ENCODE data around the gene CASP7.

Gene CASP7

DNA sequence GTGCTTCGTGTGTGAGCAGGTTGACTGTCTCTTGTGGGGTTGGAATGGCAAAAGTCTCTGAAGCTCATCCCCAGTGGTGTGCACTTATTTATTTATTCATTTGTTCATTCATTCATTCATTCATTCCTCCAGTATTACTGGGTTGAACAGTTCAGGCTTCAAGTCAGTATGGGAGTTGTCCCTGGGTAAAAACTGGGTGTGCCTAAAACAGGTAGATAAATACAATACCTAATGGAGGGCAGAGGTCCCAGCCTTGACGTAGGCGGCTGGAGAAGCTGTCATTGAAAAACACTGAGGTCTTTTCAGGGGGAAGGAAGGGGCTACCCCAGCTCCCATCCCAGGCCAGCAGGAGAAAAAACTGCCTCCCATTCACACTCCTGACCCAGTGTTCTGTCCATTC lies 11.0 kb downstream of the CASP7 start:
- Histone ChIP-seq H3K4me3 (ENCODE audit: low read depth in 1 of 2, low read length in 2 of 2) (no peak overlapping the region), H3K36me3 (ENCODE audit: control insufficient read depth in 1 of 2, insufficient read depth in 2 of 2, low read length in 2 of 2) (peaks cover 19 to 22% of the 10 kb centered on the region in 2 donors), H3K9ac (ENCODE audit: low read depth in 1 of 2, low read length in 2 of 2) (no peak overlapping the region), H3K4me1 (ENCODE audit: control insufficient read depth in 1 of 2, insufficient read depth in 2 of 2, low read length in 2 of 2) (peaks cover 0 to 17% of the 10 kb centered on the region in 2 donors), H3K9me3 (ENCODE audit: control insufficient read depth in 1 of 2, low read length in 2 of 2) (peaks cover 12 to 23% of the 10 kb centered on the region in 2 donors), H3K27ac (ENCODE audit: low read depth, low read length) (no peak overlapping the region), H3K27me3 (ENCODE audit: control insufficient read depth in 1 of 2, insufficient read depth in 2 of 2, low read length in 2 of 2) (no peaks in the 10 kb centered on the region)

DNA sequence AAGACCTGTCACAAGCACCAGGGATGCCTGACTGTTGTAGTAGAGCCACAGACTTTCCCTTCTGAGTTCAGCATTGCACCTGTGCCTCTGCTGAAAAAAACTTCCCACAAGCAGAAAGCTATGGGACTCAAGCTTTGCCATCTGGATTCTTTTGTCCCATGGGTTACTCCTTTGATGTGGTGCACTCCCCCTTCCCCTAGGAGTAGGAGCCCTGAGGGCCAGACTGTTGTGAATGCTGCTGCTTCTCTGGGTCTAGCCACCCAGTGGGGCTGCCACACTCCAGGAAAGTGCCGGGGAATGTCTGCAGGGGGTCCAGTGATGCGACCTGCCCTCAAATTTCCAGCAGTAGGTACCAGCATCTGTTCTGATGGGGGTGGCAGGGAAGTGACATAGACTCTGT lies 11.7 kb downstream of the CASP7 start:
- no peak overlapping the region for H3K9ac ChIP-seq (ENCODE audit: low read depth in 1 of 2, low read length in 2 of 2)
- H3K4me1 ChIP-seq (ENCODE audit: control insufficient read depth in 1 of 2, insufficient read depth in 2 of 2, low read length in 2 of 2): peaks cover 0 to 17% of the 10 kb centered on the region in 2 donors

DNA sequence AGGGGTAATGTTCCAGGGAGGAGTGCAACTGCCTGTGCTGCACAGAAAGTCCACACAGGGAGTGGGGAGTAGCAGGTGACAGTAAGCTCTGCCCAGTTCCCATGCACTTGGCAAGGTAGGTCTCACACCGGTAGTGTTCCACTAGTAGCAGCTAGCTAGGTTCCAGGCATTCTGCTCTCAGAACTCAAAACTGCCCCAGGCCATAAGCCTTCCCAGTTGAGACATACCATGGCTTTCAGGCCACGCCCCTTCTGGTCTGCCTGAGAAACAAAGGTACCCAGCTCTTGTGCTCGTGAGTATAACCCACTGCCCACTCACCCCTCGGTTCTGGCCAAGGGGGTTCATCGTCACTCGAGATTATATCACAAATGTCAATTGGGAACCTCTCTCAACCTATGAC lies 12.6 kb downstream of the CASP7 start:
- H3K36me3 ChIP-seq (ENCODE audit: control insufficient read depth in 1 of 2, insufficient read depth in 2 of 2, low read length in 2 of 2): peaks cover 19 to 24% of the 10 kb centered on the region in 2 donors

More for the DNA sequence above, 11.7 kb downstream of the CASP7 start:
- Histone ChIP-seq H3K4me3 (ENCODE audit: low read depth in 1 of 2, low read length in 2 of 2) (no peak overlapping the region), H3K9me3 (ENCODE audit: control insufficient read depth in 1 of 2, low read length in 2 of 2) (peaks cover 12 to 23% of the 10 kb centered on the region in 2 donors), H3K27me3 (ENCODE audit: control insufficient read depth in 1 of 2, insufficient read depth in 2 of 2, low read length in 2 of 2) (no peaks in the 10 kb centered on the region), H3K27ac (ENCODE audit: low read depth, low read length) (no peak overlapping the region), H3K36me3 (ENCODE audit: control insufficient read depth in 1 of 2, insufficient read depth in 2 of 2, low read length in 2 of 2) (peaks cover 19 to 22% of the 10 kb centered on the region in 2 donors)

GRCh38 chr10:113693348-113693747 lies 13.6 kb downstream of the CASP7 start:
- no peak overlapping the region for H3K4me3 ChIP-seq (ENCODE audit: low read depth in 1 of 2, low read length in 2 of 2)
- no peak overlapping the region for H3K27ac ChIP-seq (ENCODE audit: low read depth, low read length)
- H3K36me3 ChIP-seq (ENCODE audit: control insufficient read depth in 1 of 2, insufficient read depth in 2 of 2, low read length in 2 of 2): peaks cover 28 to 34% of the 10 kb centered on the region in 2 donors
- H3K4me1 ChIP-seq (ENCODE audit: control insufficient read depth in 1 of 2, insufficient read depth in 2 of 2, low read length in 2 of 2): peaks cover 0 to 17% of the 10 kb centered on the region in 2 donors
- H3K27me3 ChIP-seq (ENCODE audit: control insufficient read depth in 1 of 2, insufficient read depth in 2 of 2, low read length in 2 of 2): no peaks in the 10 kb centered on the region
- peaks cover under 1 to 15% of the 10 kb centered on the region in 2 donors for H3K9me3 ChIP-seq (ENCODE audit: control insufficient read depth in 1 of 2, low read length in 2 of 2)
- no peak overlapping the region for H3K9ac ChIP-seq (ENCODE audit: low read depth in 1 of 2, low read length in 2 of 2)

More for the DNA sequence above, 12.6 kb downstream of the CASP7 start:
- peaks cover 5 to 19% of the 10 kb centered on the region in 2 donors for H3K9me3 ChIP-seq (ENCODE audit: control insufficient read depth in 1 of 2, low read length in 2 of 2)
- no peaks in the 10 kb centered on the region for H3K27me3 ChIP-seq (ENCODE audit: control insufficient read depth in 1 of 2, insufficient read depth in 2 of 2, low read length in 2 of 2)
- no peak overlapping the region for H3K9ac ChIP-seq (ENCODE audit: low read depth in 1 of 2, low read length in 2 of 2)
- H3K4me3 ChIP-seq (ENCODE audit: low read depth in 1 of 2, low read length in 2 of 2): no peak overlapping the region
- H3K27ac ChIP-seq (ENCODE audit: low read depth, low read length): no peak overlapping the region
- peaks cover 0 to 17% of the 10 kb centered on the region in 2 donors for H3K4me1 ChIP-seq (ENCODE audit: control insufficient read depth in 1 of 2, insufficient read depth in 2 of 2, low read length in 2 of 2)

GRCh38 chr10:113695691-113696090 lies 16.0 kb downstream of the CASP7 start:
- peaks cover 0 to 15% of the 10 kb centered on the region in 2 donors for H3K9me3 ChIP-seq (ENCODE audit: control insufficient read depth in 1 of 2, low read length in 2 of 2)
- H3K4me3 ChIP-seq (ENCODE audit: low read depth in 1 of 2, low read length in 2 of 2): no peak overlapping the region
- H3K27ac ChIP-seq (ENCODE audit: low read depth, low read length): no peak overlapping the region
- H3K9ac ChIP-seq (ENCODE audit: low read depth in 1 of 2, low read length in 2 of 2): no peak overlapping the region
- H3K36me3 ChIP-seq (ENCODE audit: control insufficient read depth in 1 of 2, insufficient read depth in 2 of 2, low read length in 2 of 2): peaks cover 29 to 50% of the 10 kb centered on the region in 2 donors
- no peaks in the 10 kb centered on the region for H3K27me3 ChIP-seq (ENCODE audit: control insufficient read depth in 1 of 2, insufficient read depth in 2 of 2, low read length in 2 of 2)
- H3K4me1 ChIP-seq (ENCODE audit: control insufficient read depth in 1 of 2, insufficient read depth in 2 of 2, low read length in 2 of 2): peaks cover 0 to 4% of the 10 kb centered on the region in 2 donors

DNA sequence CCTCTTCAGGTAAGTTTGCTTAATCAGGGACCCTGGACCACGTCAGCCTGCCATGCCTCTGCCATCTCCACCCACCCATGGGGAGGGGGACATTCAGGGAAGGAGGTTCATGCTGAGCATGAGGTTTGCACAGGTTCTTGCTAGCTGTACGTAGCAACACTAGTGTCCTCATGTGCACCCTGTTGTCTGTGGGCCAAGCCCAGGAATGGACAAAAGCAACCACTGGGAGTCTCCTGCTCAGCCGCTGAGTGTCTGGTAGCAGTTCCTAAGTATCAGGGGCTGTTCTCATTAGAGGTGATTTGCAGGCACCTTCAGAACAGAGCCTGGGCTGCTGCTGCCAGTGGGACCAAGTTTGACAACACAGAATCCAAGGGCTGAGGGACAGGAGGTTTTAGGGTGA lies 17.9 kb downstream of the CASP7 start:
- Histone ChIP-seq H3K9ac (ENCODE audit: low read depth in 1 of 2, low read length in 2 of 2) (no peak overlapping the region), H3K36me3 (ENCODE audit: control insufficient read depth in 1 of 2, insufficient read depth in 2 of 2, low read length in 2 of 2) (peaks cover 27 to 47% of the 10 kb centered on the region in 2 donors), H3K4me3 (ENCODE audit: low read depth in 1 of 2, low read length in 2 of 2) (no peak overlapping the region), H3K27me3 (ENCODE audit: control insufficient read depth in 1 of 2, insufficient read depth in 2 of 2, low read length in 2 of 2) (no peaks in the 10 kb centered on the region), H3K4me1 (ENCODE audit: control insufficient read depth in 1 of 2, insufficient read depth in 2 of 2, low read length in 2 of 2) (no peaks in the 10 kb centered on the region), H3K27ac (ENCODE audit: low read depth, low read length) (no peak overlapping the region), H3K9me3 (ENCODE audit: control insufficient read depth in 1 of 2, low read length in 2 of 2) (peaks cover 0 to 13% of the 10 kb centered on the region in 2 donors)

DNA sequence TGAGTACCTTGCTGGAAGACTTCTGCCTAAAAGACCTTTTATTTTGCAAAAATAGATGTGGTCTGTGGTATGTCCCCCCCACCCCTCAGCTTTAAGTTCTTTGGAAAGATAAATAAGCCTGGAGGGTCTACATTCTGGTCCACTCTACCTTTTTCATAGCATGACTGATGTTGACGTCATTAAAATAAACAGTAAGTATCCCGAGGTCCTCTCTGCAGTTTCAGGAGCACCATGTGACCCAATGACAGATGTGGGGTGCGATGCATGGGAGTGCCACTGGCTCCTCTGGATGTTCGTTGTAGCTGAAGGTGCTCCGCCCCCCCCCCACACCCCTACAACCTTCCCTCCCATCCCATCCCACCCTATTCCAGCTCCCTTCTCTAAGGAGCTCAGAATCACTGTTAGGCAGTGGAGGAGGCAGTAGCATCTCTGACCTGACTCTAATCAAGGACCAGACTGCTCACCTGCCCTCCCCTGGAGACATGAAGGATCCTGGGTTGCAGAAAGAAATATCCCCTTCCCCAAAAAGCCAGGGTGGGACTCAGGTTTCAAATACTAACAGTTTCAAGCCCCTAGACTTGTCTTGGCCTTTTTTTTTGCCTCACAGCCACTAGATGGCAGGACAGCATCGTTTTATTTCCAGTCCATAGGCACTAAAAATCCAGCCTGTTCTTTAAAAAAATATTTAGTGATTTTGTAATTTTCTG lies 25.1 kb downstream of the CASP7 start:
- no peaks in the 10 kb centered on the region for H3K27me3 ChIP-seq (ENCODE audit: control insufficient read depth in 1 of 2, insufficient read depth in 2 of 2, low read length in 2 of 2)
- H3K9ac ChIP-seq (ENCODE audit: low read depth in 1 of 2, low read length in 2 of 2): no peak overlapping the region

GRCh38 chr10:113705344-113705652 lies 25.6 kb downstream of the CASP7 start:
- Histone ChIP-seq H3K27me3 (ENCODE audit: control insufficient read depth in 1 of 2, insufficient read depth in 2 of 2, low read length in 2 of 2) (no peaks in the 10 kb centered on the region), H3K27ac (ENCODE audit: low read depth, low read length) (no peak overlapping the region), H3K4me3 (ENCODE audit: low read depth in 1 of 2, low read length in 2 of 2) (no peak overlapping the region), H3K9me3 (ENCODE audit: control insufficient read depth in 1 of 2, low read length in 2 of 2) (no peaks in the 10 kb centered on the region), H3K36me3 (ENCODE audit: control insufficient read depth in 1 of 2, insufficient read depth in 2 of 2, low read length in 2 of 2) (peaks cover 12 to 36% of the 10 kb centered on the region in 2 donors), H3K9ac (ENCODE audit: low read depth in 1 of 2, low read length in 2 of 2) (no peak overlapping the region), H3K4me1 (ENCODE audit: control insufficient read depth in 1 of 2, insufficient read depth in 2 of 2, low read length in 2 of 2) (peaks cover 7 to 17% of the 10 kb centered on the region in 2 donors)

More for the DNA sequence above, 25.1 kb downstream of the CASP7 start:
- peaks cover 4 to 17% of the 10 kb centered on the region in 2 donors for H3K4me1 ChIP-seq (ENCODE audit: control insufficient read depth in 1 of 2, insufficient read depth in 2 of 2, low read length in 2 of 2)
- H3K27ac ChIP-seq (ENCODE audit: low read depth, low read length): no peak overlapping the region
- H3K36me3 ChIP-seq (ENCODE audit: control insufficient read depth in 1 of 2, insufficient read depth in 2 of 2, low read length in 2 of 2): peaks cover 12 to 37% of the 10 kb centered on the region in 2 donors
- H3K9me3 ChIP-seq (ENCODE audit: control insufficient read depth in 1 of 2, low read length in 2 of 2): no peaks in the 10 kb centered on the region
- no peak overlapping the region for H3K4me3 ChIP-seq (ENCODE audit: low read depth in 1 of 2, low read length in 2 of 2)

GRCh38 chr10:113706623-113707022 lies 26.9 kb downstream of the CASP7 start:
- Histone ChIP-seq H3K4me3 (ENCODE audit: low read depth in 1 of 2, low read length in 2 of 2) (no peak overlapping the region), H3K27me3 (ENCODE audit: control insufficient read depth in 1 of 2, insufficient read depth in 2 of 2, low read length in 2 of 2) (no peaks in the 10 kb centered on the region), H3K9ac (ENCODE audit: low read depth in 1 of 2, low read length in 2 of 2) (no peak overlapping the region), H3K4me1 (ENCODE audit: control insufficient read depth in 1 of 2, insufficient read depth in 2 of 2, low read length in 2 of 2) (peaks cover 7 to 17% of the 10 kb centered on the region in 2 donors), H3K27ac (ENCODE audit: low read depth, low read length) (no peak overlapping the region), H3K9me3 (ENCODE audit: control insufficient read depth in 1 of 2, low read length in 2 of 2) (no peaks in the 10 kb centered on the region), H3K36me3 (ENCODE audit: control insufficient read depth in 1 of 2, insufficient read depth in 2 of 2, low read length in 2 of 2) (peaks cover 18 to 26% of the 10 kb centered on the region in 2 donors)

GRCh38 chr10:113708640-113709039 lies 28.9 kb downstream of the CASP7 start:
- Histone ChIP-seq H3K27ac (ENCODE audit: low read depth, low read length) (no peak overlapping the region), H3K9ac (ENCODE audit: low read depth in 1 of 2, low read length in 2 of 2) (no peak overlapping the region), H3K36me3 (ENCODE audit: control insufficient read depth in 1 of 2, insufficient read depth in 2 of 2, low read length in 2 of 2) (peaks cover 17 to 22% of the 10 kb centered on the region in 2 donors), H3K4me1 (ENCODE audit: control insufficient read depth in 1 of 2, insufficient read depth in 2 of 2, low read length in 2 of 2) (peaks cover 13 to 17% of the 10 kb centered on the region in 2 donors), H3K27me3 (ENCODE audit: control insufficient read depth in 1 of 2, insufficient read depth in 2 of 2, low read length in 2 of 2) (no peaks in the 10 kb centered on the region), H3K4me3 (ENCODE audit: low read depth in 1 of 2, low read length in 2 of 2) (no peak overlapping the region), H3K9me3 (ENCODE audit: control insufficient read depth in 1 of 2, low read length in 2 of 2) (no peaks in the 10 kb centered on the region)

All from duodenal mucosa (tissue), 2 donors.